KMS-11 (cell line): ENCODE data around the gene CCT5.

ENCODE experiments used
- H2AFZ ChIP-seq: fragments of 200-600 bp; sonication (generic); 2 replicates; pipeline ENCODE4 v1.6.1; 2016; ENCODE audit warnings: antibody characterized with exemption, mixed run types, low read depth
- H3K27ac ChIP-seq: fragments of 200-600 bp; sonication (generic); 2 replicates; pipeline ENCODE4 v1.6.1; 2016; ENCODE audit warnings: mild to moderate bottlenecking, mixed run types
- H3K27me3 ChIP-seq: fragments of 200-600 bp; sonication (generic); 2 replicates; pipeline ENCODE4 v1.6.1; 2017; ENCODE audit warnings: mild to moderate bottlenecking, low read depth, mixed run types, moderate library complexity; ENCODE audit not compliant: insufficient read depth
- H3K36me3 ChIP-seq: fragments of 200-600 bp; sonication (generic); 2 replicates; pipeline ENCODE4 v1.6.1; 2017; ENCODE audit warnings: mild to moderate bottlenecking, mixed run types; ENCODE audit not compliant: insufficient read depth
- H3K4me1 ChIP-seq: fragments of 200-600 bp; sonication (generic); 2 replicates; pipeline ENCODE4 v1.6.1; 2016; ENCODE audit warnings: mild to moderate bottlenecking, low read depth, mixed run types; ENCODE audit not compliant: poor library complexity, severe bottlenecking
- H3K4me2 ChIP-seq: fragments of 200-600 bp; sonication (generic); 2 replicates; pipeline ENCODE4 v1.7.0; 2016; ENCODE audit warnings: mild to moderate bottlenecking, mixed run types
- H3K4me3 ChIP-seq: fragments of 200-600 bp; sonication (generic); IDR thresholded peaks from 2 replicates; pipeline ENCODE4 v1.6.1; 2017; ENCODE audit warnings: low read depth, low read length, mixed read lengths; ENCODE audit not compliant: insufficient read depth
- H3K79me2 ChIP-seq: fragments of 200-600 bp; sonication (generic); 2 replicates; pipeline ENCODE4 v1.6.1; 2016; ENCODE audit warnings: low read depth, mixed run types; ENCODE audit not compliant: insufficient read depth
- H3K9ac ChIP-seq: fragments of 200-600 bp; sonication (generic); 2 replicates; pipeline ENCODE4 v1.6.1; 2016; ENCODE audit warnings: mild to moderate bottlenecking, mixed run types
- H4K20me1 ChIP-seq: fragments of 200-600 bp; sonication (generic); 2 replicates; pipeline ENCODE4 v1.6.1; 2016; ENCODE audit warnings: mild to moderate bottlenecking, mixed run types; ENCODE audit not compliant: insufficient read depth
- CTCF ChIP-seq: fragments of 200-600 bp; sonication (generic); conservative IDR thresholded peaks from 2 replicates; pipeline ENCODE4 v1.6.1; 2017; ENCODE audit warnings: low read depth, mild to moderate bottlenecking, antibody characterized with exemption, low read length, moderate library complexity, mixed read lengths

CCT5 gene

GRCh38 chr5:10254686-10255085 is 4.6 kb downstream of the CCT5 start:
- Histone ChIP-seq H3K36me3 (peaks cover 51% of the 10 kb centered on the region; the same call in 1 of the 2 replicates), H4K20me1 (peaks cover 41% of the 10 kb centered on the region), H2AFZ (no peak overlapping the region), H3K4me1 (peaks cover 31% of the 10 kb centered on the region), H3K4me3 (no peak overlapping the region), H3K9ac (no peak overlapping the region), H3K79me2 (peaks cover 78% of the 10 kb centered on the region), H3K27ac (no peak overlapping the region), H3K4me2 (no peak overlapping the region), H3K27me3 (no peaks in the 10 kb centered on the region)
- TF ChIP-seq CTCF: no peak

- Histone ChIP-seq H3K27me3 (no peaks in the 10 kb centered on the region), H3K27ac (no peak overlapping the region), H3K4me3 (no peak overlapping the region), H2AFZ (no peak overlapping the region), H4K20me1 (peaks cover 35% of the 10 kb centered on the region), H3K4me1 (peaks cover 15% of the 10 kb centered on the region), H3K9ac (no peak overlapping the region), H3K36me3 (peaks cover 67% of the 10 kb centered on the region; the same call in 1 of the 2 replicates), H3K4me2 (no peak overlapping the region), H3K79me2 (peaks cover 50% of the 10 kb centered on the region)
- TF ChIP-seq CTCF: no peak
These were observed 7.8 kb downstream of the CCT5 start for GRCh38 chr5:10257870-10258269.

GRCh38 chr5:10259899-10260298 is 9.8 kb downstream of the CCT5 start:
- H3K27me3 ChIP-seq: no peaks in the 10 kb centered on the region
- H2AFZ ChIP-seq: no peak overlapping the region
- H3K4me3 ChIP-seq: no peak overlapping the region
- H3K36me3 ChIP-seq: peaks cover 71% of the 10 kb centered on the region; the same call in 1 of the 2 replicates
- H4K20me1 ChIP-seq: peaks cover 21% of the 10 kb centered on the region
- no peak overlapping the region for H3K9ac ChIP-seq
- H3K4me2 ChIP-seq: no peak overlapping the region
- H3K4me1 ChIP-seq: no peaks in the 10 kb centered on the region
- no peak for TF ChIP-seq CTCF
- no peak overlapping the region for H3K27ac ChIP-seq
- peaks cover 30% of the 10 kb centered on the region for H3K79me2 ChIP-seq

GRCh38 chr5:10261065-10261464 is 11.0 kb downstream of the CCT5 start:
- no peak for TF ChIP-seq CTCF
- Histone ChIP-seq H3K4me3 (no peak overlapping the region), H3K4me1 (no peaks in the 10 kb centered on the region), H3K79me2 (peaks cover 18% of the 10 kb centered on the region), H3K4me2 (no peak overlapping the region), H2AFZ (no peak overlapping the region), H3K27me3 (no peaks in the 10 kb centered on the region), H3K36me3 (peaks cover 63% of the 10 kb centered on the region; the same call in 1 of the 2 replicates), H3K9ac (no peak overlapping the region), H3K27ac (no peak overlapping the region), H4K20me1 (peaks cover 17% of the 10 kb centered on the region)
